H1 (cell line): ENCODE results near the gene FBN3. TPM values are rescaled to one million over a fixed set of nuclear protein-coding genes. Genes with fewer than 3 reads are reported as not detected.

ENCODE experiments used
- CTCF ChIA-PET: fragments of 300-600 bp; sonication (Branson Sonifier 250); formaldehyde crosslinking; loops from one replicate; lab custom pipeline; 2021; ENCODE audit not compliant: partially characterized antibody; lab: Charles Lee
- POLR2A ChIA-PET: fragments of 300-600 bp; sonication (Branson Sonifier 250); formaldehyde crosslinking; loops from one replicate; lab custom pipeline; 2021; ENCODE audit warnings: inconsistent platforms; ENCODE audit not compliant: partially characterized antibody; lab: Charles Lee
- DNase-seq, 2 experiments: peaks; one replicate each; pipeline versions ENCODE4 v3.0.0 to v3.0.0-alpha.2; 2010 to 2022; ENCODE audit warnings: low spot score in 2 of 2, low read depth in 1 of 2, mixed read lengths in 1 of 2
- FAIRE-seq: peaks from 2 replicates; lab custom pipeline; 2011; peaks lifted over from hg19 to GRCh38; lab: Jason Lieb, UNC
- H2AFZ ChIP-seq: 2 replicates; pipeline ENCODE4 v1.8.1; 2012; ENCODE audit warnings: low read length, inconsistent platforms
- H2AK5ac ChIP-seq: 2 replicates; pipeline ENCODE4 v1.6.1; 2013; ENCODE audit warnings: low read depth, low read length
- H2BK120ac ChIP-seq: replicated peaks from 2 replicates; pipeline ENCODE3; 2013; ENCODE audit warnings: low read depth, low read length, inconsistent platforms
- H2BK12ac ChIP-seq: 2 replicates; pipeline ENCODE4 v1.6.1; 2013; ENCODE audit warnings: low read depth, low read length
- H2BK15ac ChIP-seq: 2 replicates; pipeline ENCODE4 v1.6.1; 2013; ENCODE audit warnings: low read length
- H2BK20ac ChIP-seq: 2 replicates; pipeline ENCODE4 v1.6.1; 2013; ENCODE audit warnings: low read length
- H2BK5ac ChIP-seq: 2 replicates; pipeline ENCODE4 v1.6.1; 2013; ENCODE audit warnings: low read depth, low read length
- H3K14ac ChIP-seq: 2 replicates; pipeline ENCODE4 v1.6.1; 2013; ENCODE audit warnings: inconsistent platforms; ENCODE audit not compliant: insufficient read length
- H3K18ac ChIP-seq: 2 replicates; pipeline ENCODE4 v1.6.1; 2013; ENCODE audit warnings: low read length; ENCODE audit errors: extremely low read depth
- H3K23ac ChIP-seq: 2 replicates; pipeline ENCODE4 v1.6.1; 2013; ENCODE audit warnings: inconsistent platforms; ENCODE audit not compliant: insufficient read length
- H3K23me2 ChIP-seq: 2 replicates; pipeline ENCODE4 v1.6.1; 2013; ENCODE audit warnings: low read depth, low read length
- H3K27ac ChIP-seq: 2 replicates; pipeline ENCODE4 v1.6.1; 2011; ENCODE audit warnings: low read depth, low read length, inconsistent platforms
- H3K27me3 ChIP-seq, 4 experiments: replicated peaks in 1 of 4; 1 replicate in 1 of 4; 2 replicates in 3 of 4; pipeline versions ENCODE4 v1.6.1 to v1.8.1; 2011 to 2013; ENCODE audit warnings: low read length in 3 of 4, mild to moderate bottlenecking in 3 of 4, inconsistent platforms in 2 of 4, mixed read lengths in 2 of 4, moderate library complexity in 1 of 4; ENCODE audit not compliant: control insufficient read depth in 3 of 4, insufficient read depth in 3 of 4; ENCODE audit errors: extremely low read depth in 1 of 4
- H3K36me3 ChIP-seq, 4 experiments: 2 replicates each; pipeline versions ENCODE4 v1.6.1 to v1.8.1; 2011 to 2013; ENCODE audit warnings: mild to moderate bottlenecking in 4 of 4, low read length in 3 of 4, moderate library complexity in 2 of 4, control low read depth in 1 of 4, inconsistent platforms in 1 of 4; ENCODE audit not compliant: insufficient read depth in 4 of 4, control insufficient read depth in 2 of 4
- H3K4ac ChIP-seq: replicated peaks from 2 replicates; pipeline ENCODE3; 2013; ENCODE audit warnings: low read length, low read depth, mixed read lengths, inconsistent platforms; ENCODE audit not compliant: insufficient read length
- H3K4me1 ChIP-seq, 4 experiments: replicated peaks in 1 of 4; 1 replicate in 1 of 4; 2 replicates in 3 of 4; pipeline versions ENCODE4 v1.6.1 to v1.8.1; 2011 to 2013; ENCODE audit warnings: low read length in 3 of 4, inconsistent platforms in 2 of 4, mixed read lengths in 1 of 4; ENCODE audit not compliant: insufficient read depth in 4 of 4, control insufficient read depth in 3 of 4
- H3K4me2 ChIP-seq, 2 experiments: 2 replicates each; pipeline versions ENCODE4 v1.6.1 to v1.8.1; 2011 to 2013; ENCODE audit warnings: low read depth in 2 of 2, low read length in 2 of 2, control low read depth in 1 of 2, inconsistent platforms in 1 of 2, mild to moderate bottlenecking in 1 of 2; ENCODE audit not compliant: insufficient read depth in 1 of 2
- H3K4me3 ChIP-seq, 4 experiments: fragments of 200-600, 300-600 bp in 1 of 4; sonication (generic), shearing (Covaris generic), sonication (Bioruptor Twin) in 1 of 4; 2 replicates each; pipeline versions ENCODE4 v1.5.1 to v1.8.1; 2011 to 2016; ENCODE audit warnings: low read length in 4 of 4, low read depth in 3 of 4, control low read depth in 2 of 4, inconsistent platforms in 2 of 4, mild to moderate bottlenecking in 2 of 4, mixed read lengths in 1 of 4, moderate library complexity in 1 of 4; ENCODE audit not compliant: insufficient read depth in 2 of 4; ENCODE audit errors: extremely low read depth in 1 of 4
- H3K56ac ChIP-seq: replicated peaks from 2 replicates; pipeline ENCODE3; 2013; ENCODE audit warnings: low read depth, mild to moderate bottlenecking, mixed read lengths, low read length, inconsistent platforms; ENCODE audit not compliant: insufficient read length
- H3K79me1 ChIP-seq: 2 replicates; pipeline ENCODE4 v1.6.1; 2013; ENCODE audit warnings: low read depth, low read length, control low read depth
- H3K79me2 ChIP-seq, 2 experiments: 2 replicates each; pipeline versions ENCODE4 v1.6.1 to v1.8.1; 2012 to 2013; ENCODE audit warnings: low read length in 2 of 2, mild to moderate bottlenecking in 2 of 2, inconsistent platforms in 1 of 2; ENCODE audit not compliant: insufficient read depth in 2 of 2, control insufficient read depth in 1 of 2
- H3K9ac ChIP-seq, 4 experiments: replicated peaks in 1 of 4; 1 replicate in 1 of 4; 2 replicates in 3 of 4; pipeline versions ENCODE4 v1.6.1 to v1.8.1; 2011 to 2013; ENCODE audit warnings: low read depth in 3 of 4, low read length in 3 of 4, control low read depth in 2 of 4, mild to moderate bottlenecking in 2 of 4, moderate library complexity in 2 of 4, inconsistent platforms in 1 of 4; ENCODE audit errors: extremely low read depth in 1 of 4
- H3K9me3 ChIP-seq, 2 experiments: 2 replicates each; pipeline versions ENCODE4 v1.6.1 to v1.8.1; 2012 to 2013; ENCODE audit warnings: mild to moderate bottlenecking in 2 of 2, moderate library complexity in 2 of 2, control low read depth in 1 of 2, inconsistent platforms in 1 of 2, low read depth in 1 of 2, low read length in 1 of 2, mixed read lengths in 1 of 2; ENCODE audit not compliant: insufficient read depth in 2 of 2
- H4K20me1 ChIP-seq, 2 experiments: replicated peaks in 1 of 2; 2 replicates each; pipeline versions ENCODE3 to v1.8.1; 2011 to 2013; ENCODE audit warnings: inconsistent platforms in 2 of 2, low read length in 2 of 2, mild to moderate bottlenecking in 1 of 2; ENCODE audit not compliant: insufficient read depth in 2 of 2, control insufficient read depth in 1 of 2
- H4K5ac ChIP-seq: 2 replicates; pipeline ENCODE4 v1.6.1; 2013; ENCODE audit warnings: low read length, low read depth, mixed read lengths, inconsistent platforms; ENCODE audit not compliant: insufficient read length
- H4K8ac ChIP-seq: 2 replicates; pipeline ENCODE4 v1.8.0; 2013; ENCODE audit warnings: mild to moderate bottlenecking, moderate library complexity, low read length, inconsistent platforms; ENCODE audit not compliant: insufficient read depth; ENCODE audit errors: extremely low read depth
- H4K91ac ChIP-seq: replicated peaks from 2 replicates; pipeline ENCODE3; 2013; ENCODE audit warnings: low read length, mixed read lengths, inconsistent platforms; ENCODE audit not compliant: insufficient read length
- CREB1 ChIP-seq: IDR thresholded peaks from 2 replicates; pipeline ENCODE4 v1.6.1; 2012; ENCODE audit warnings: inconsistent platforms
- CTCF ChIP-seq, 3 experiments: IDR thresholded peaks; 1 replicate in 2 of 3; 2 replicates in 1 of 3; pipeline versions ENCODE4 v1.5.1 to v1.6.1; 2011; ENCODE audit warnings: low read length in 3 of 3, mild to moderate bottlenecking in 3 of 3, inconsistent platforms in 2 of 3, low read depth in 1 of 3, moderate library complexity in 1 of 3; ENCODE audit not compliant: insufficient read depth in 1 of 3; ENCODE audit errors: control extremely low read depth in 1 of 3
- JUN ChIP-seq: IDR thresholded peaks from 2 replicates; pipeline ENCODE4 v1.6.1; 2011; ENCODE audit warnings: low read depth, mild to moderate bottlenecking, improper control_type of control experiment, low read length
- MAFK ChIP-seq: IDR thresholded peaks from 2 replicates; pipeline ENCODE4 v1.6.1; 2012; ENCODE audit warnings: low read depth, mild to moderate bottlenecking, improper control_type of control experiment, low read length
- RAD21 ChIP-seq, 2 experiments: IDR thresholded peaks in 1 of 2; conservative IDR thresholded peaks in 1 of 2; 2 replicates each; pipeline ENCODE4 v1.6.1; 2011; ENCODE audit warnings: low read depth in 2 of 2, low read length in 2 of 2, improper control_type of control experiment in 1 of 2, inconsistent platforms in 1 of 2, mild to moderate bottlenecking in 1 of 2, moderate library complexity in 1 of 2
- TEAD4 ChIP-seq: IDR thresholded peaks from 2 replicates; pipeline ENCODE4 v1.6.1; 2012; ENCODE audit warnings: low read depth, low read length, inconsistent platforms, mixed read lengths
- WGBS, 2 experiments: shearing (Covaris generic) in 1 of 2; methylation state at CpG; one replicate each; pipeline versions ENCODE4 v1.1.6 to v1.1.7; 2013 to 2015; ENCODE audit warnings: low lambda C conversion rate in 2 of 2, mixed read lengths in 2 of 2, inconsistent platforms in 1 of 2, low coverage in 1 of 2, missing lambda C conversion rate in 1 of 2; ENCODE audit not compliant: insufficient replicate concordance in 2 of 2, insufficient coverage in 1 of 2, insufficient read length in 1 of 2; ENCODE audit errors: extremely low coverage in 1 of 2, missing lambda C conversion rate in 1 of 2; 5-methylcytosine and 5-hydroxymethylcytosine counted together
- polyA plus RNA-seq, 7 experiments: library from polyadenylated mRNA; depleted of rRNA in 3 of 7; stranded (reverse) in 5 of 7; unstranded in 2 of 7; fragments of >200 nt in 5 of 7; fragments of 200-250 nt in 2 of 7; gene quantifications; 1 replicate in 5 of 7; 2 replicates in 1 of 7; 4 replicates in 1 of 7; pipeline versions ENCODE4 v1.2.1 to v1.2.3, GENCODE V29; 2011 to 2013; ENCODE audit warnings: missing spikeins in 2 of 7, mixed read lengths in 2 of 7
- total RNA-seq: library from RNA; stranded (reverse); fragmentation: NEBNext Ultra II Directional; extraction: Animal tissue kit (Norgen Biotek cat#: 25700); gene quantifications from 2 replicates; pipeline ENCODE4 v1.2.1, GENCODE V29; 2021

The FBN3 gene
- total and polyA plus RNA-seq, 2 of the 8 experiments (the other 6 are each of a cell fraction or from before 2014, with no cell fraction given): 37.1 to 38.7 TPM

- Histone ChIP-seq H3K18ac (no peak overlapping the region), H3K4me1 (no peaks in the 10 kb centered on the region), H4K5ac (no peak overlapping the region), H3K23me2 (no peaks in the 10 kb centered on the region), H3K36me3 (peaks cover 0 to 13% (median 7%) of the 10 kb centered on the region in 4 experiments; a peak in 6 of 8 replicates), H3K79me2 (no peaks in the 10 kb centered on the region), H3K9me3 (peaks cover 13 to 16% of the 10 kb centered on the region in 2 experiments), H3K14ac (no peak overlapping the region), H2BK5ac (no peak overlapping the region), H3K79me1 (no peaks in the 10 kb centered on the region), H4K91ac (no peak overlapping the region), H2BK15ac (no peak overlapping the region), H3K56ac (no peak overlapping the region), H2BK20ac (no peak overlapping the region), H3K23ac (no peak overlapping the region), H2BK12ac (no peak overlapping the region), H2AFZ (no peak overlapping the region), H4K20me1 (peaks cover 0 to 4% of the 10 kb centered on the region in 2 experiments), H4K8ac (no peak overlapping the region), H2AK5ac (peak overlapping the region; percentile 58; the same call in 1 of the 2 replicates), H3K9ac (no peak overlapping the region), H2BK120ac (no peak overlapping the region), H3K27ac (no peak overlapping the region), H3K4me2 (no peak overlapping the region), H3K27me3 (no peaks in the 10 kb centered on the region), H3K4ac (no peak overlapping the region), H3K4me3 (no peak overlapping the region)
- POLR2A ChIA-PET: interaction anchor here (0.6 to 2.4 kb wide), 9 partner anchors 8 to 154 kb away, joined by 3 to 8 read pairs (median 3); partner anchors contain the start of gene FBN3
- CTCF ChIA-PET: interaction anchor here (0.7 to 4.0 kb wide), 33 partner anchors 9 to 216 kb away, joined by 3 to 39 read pairs (median 4); partner anchors contain the start of genes CCL25 and TIMM44
- TF ChIP-seq JUN (no peak), CREB1 (no peak), CTCF (IDR thresholded peaks at IDR 0.05; ENCODE audit: control extremely low read depth in 1 of 3, insufficient read depth in 1 of 3, low read depth in 1 of 3, low read length in 3 of 3) (peak; percentile 59 to 93 (median 72)), TEAD4 (peak; percentile 70), RAD21 (IDR thresholded peaks at IDR 0.05 in 1 of 2, conservative IDR thresholded peaks at IDR 0.05 in 1 of 2; ENCODE audit: low read depth in 2 of 2, low read length in 2 of 2) (peak; percentile 82 to 83), MAFK (no peak)
- 91% methylated on average over 13 of the region's 13 CpGs; no CpG with 5 or more reads in 1 of the 2 experiments for WGBS, 2 experiments
- DNase-seq (peak; percentile 53 to 80), FAIRE-seq (peak; percentile 73)
Measured at GRCh38 chr19:8069096-8069973, 80.1 kb downstream of the FBN3 start.
